ENCODE data around the gene ALDH8A1.

Gene ALDH8A1

DNA sequence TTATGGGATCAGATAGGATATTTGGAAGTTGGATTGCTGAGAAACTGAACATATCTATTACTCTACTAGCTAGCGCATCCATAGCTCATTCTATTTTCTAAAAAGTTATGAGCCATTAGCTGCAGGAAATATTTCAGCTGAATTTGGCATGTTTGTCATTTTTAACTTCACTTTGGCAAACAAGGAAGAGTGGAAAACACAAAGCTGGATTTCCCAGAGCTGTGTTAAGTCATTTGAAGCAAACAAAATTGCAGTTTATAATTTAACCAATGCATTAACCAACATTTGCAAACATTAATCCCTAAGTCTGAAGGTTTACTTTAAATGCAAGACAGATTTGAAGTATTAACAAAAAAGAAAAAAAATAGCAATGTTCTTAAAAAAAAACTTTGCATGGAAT, 1.2 kb downstream of the ALDH8A1 start:
- DNase-seq, result no peak

DNA sequence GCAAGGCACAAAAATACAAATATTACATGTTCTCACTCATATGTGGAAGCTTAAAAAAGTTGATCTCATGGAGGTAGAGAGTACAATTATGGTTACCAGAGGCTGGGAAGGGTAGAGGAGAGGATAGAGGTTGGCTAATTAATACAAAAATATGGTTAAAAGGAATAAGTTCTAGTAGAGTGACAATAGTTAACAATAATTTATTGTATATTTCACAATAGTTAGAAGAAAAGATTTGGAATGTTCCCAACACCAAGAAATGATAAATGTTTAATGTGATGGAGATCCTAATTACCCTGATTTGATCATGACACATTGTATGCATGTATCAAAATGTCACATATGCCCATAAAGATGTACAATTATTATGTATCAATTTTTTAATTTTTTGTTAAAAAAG, 1.8 kb downstream of the ALDH8A1 start:
- DNase-seq, result no peak

DNA sequence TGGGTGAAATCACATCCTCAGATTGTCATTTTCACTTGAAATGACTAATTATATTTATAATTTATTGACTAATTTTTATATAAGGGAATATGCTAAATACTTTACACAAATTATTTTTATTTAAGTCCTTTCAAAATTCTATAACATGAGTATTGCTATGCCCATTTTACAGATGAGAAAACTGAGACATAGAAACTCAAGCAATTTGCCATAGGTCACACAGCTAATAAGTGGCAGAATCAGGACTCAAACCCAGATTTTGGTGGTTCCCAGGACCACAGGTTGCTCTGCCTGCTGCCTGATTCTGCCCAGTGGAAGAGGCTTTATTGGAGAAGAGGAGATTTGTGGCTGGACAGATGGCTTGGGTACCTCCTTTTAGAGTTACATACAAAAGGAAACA, 4.9 kb downstream of the ALDH8A1 start:
- DNase-seq, result no peak

DNA sequence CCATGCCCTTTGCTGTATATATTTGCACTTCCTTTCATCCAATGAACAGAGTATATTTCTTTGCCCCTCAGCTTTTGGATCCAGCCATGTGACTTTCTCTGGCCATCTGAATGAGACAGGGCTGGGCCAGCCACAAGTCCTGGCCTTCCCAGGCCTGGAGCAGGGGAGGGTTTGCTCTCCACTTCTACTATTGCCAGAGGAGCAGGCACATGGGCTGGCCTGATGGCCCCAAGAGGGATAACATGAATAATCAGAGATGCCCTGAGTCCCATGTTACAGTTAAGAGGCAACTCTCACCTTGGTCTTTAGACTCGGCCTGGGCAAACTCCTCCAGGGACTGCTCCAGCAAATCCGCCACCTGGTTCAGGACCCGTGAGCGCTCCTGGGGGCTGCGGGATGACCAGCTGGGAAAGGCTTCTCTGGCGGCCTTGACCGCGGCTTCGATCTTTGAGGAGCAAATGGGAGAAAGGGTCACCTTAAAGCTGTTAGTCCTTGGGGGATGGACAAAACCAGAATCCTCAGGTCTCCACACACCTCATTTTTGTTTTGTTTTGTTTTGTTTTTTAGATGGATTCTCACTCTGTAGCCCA, 6.3 kb downstream of the ALDH8A1 start:
- DNase-seq, result no peak

DNA sequence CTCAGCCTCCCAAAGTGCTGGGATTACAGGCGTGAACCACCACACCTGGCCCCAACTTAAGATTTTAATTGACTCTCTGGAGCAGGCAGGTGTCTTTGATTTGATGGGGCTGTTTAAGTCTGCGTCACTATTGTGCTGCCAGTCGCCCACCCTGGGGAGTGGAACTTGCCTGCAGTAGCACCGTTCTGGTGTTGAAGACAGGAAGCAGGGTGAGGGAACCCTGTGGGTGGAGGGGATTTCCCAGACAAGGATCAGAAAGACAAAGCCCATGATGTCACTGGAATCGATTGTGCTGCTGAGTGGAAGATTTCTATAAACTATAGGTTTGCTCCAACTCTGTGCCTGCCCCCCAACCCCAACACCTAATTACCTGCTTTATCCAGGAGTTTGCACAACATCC, 11.0 kb downstream of the ALDH8A1 start:
- no peak for DNase-seq

DNA sequence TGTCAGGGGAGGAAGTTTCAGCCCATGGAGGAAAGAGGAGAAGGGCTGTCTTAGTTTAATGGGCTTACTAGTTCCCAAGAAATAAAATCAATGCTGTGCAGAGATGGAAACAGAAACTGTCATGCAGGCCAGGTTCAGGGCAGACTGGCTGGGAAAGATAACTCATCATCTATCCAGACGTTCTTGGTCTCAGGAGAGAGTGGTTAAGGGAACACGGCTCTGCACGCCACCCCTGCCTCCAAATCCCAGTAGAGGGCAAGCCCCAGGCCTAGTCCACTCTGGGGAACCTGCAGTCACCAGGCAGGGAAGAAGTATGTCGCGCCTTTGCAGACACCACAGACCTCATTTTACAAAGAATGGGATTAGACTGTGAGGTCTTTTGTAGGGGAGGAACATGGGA, 12.5 kb downstream of the ALDH8A1 start:
- DNase-seq, result no peak

DNA sequence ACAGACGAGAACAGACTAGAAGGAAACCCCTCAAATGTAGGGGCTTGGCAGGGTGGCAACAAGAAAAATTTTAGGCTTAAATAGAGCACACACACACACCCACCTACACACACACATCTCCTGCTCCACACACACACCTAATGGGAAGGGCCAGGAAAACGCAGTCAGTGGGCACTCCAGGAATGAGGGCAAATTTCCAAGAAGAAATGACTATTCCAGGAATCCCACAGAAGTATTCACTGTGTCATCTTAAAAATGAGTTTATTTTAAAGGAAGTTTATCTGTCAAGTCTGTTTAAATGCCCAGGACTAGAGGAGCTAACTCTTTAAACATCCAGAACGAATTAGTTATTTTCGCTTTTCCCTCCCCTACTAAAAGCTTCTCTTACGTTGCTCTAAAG, 13.0 kb downstream of the ALDH8A1 start:
- DNase-seq, result no peak

DNA sequence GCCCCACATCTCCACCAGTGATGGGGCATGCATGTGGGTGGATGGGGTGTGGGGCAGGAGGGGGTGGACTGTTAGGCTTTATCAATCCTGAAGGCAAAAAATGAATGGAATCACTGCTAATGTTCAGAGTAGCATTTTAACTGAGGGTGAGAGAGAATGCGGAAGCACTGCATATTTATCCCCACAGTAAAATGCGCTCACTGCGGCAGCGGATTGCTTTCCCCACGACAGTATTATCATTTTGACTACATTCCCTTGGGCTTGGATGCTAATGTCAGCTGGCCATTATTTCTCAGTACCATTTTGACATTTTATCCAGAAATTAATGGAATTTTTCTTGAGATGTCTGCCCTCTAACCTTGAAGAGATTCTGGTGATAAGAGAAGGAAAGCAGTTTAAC, 13.4 kb downstream of the ALDH8A1 start:
- no peak for DNase-seq

DNA sequence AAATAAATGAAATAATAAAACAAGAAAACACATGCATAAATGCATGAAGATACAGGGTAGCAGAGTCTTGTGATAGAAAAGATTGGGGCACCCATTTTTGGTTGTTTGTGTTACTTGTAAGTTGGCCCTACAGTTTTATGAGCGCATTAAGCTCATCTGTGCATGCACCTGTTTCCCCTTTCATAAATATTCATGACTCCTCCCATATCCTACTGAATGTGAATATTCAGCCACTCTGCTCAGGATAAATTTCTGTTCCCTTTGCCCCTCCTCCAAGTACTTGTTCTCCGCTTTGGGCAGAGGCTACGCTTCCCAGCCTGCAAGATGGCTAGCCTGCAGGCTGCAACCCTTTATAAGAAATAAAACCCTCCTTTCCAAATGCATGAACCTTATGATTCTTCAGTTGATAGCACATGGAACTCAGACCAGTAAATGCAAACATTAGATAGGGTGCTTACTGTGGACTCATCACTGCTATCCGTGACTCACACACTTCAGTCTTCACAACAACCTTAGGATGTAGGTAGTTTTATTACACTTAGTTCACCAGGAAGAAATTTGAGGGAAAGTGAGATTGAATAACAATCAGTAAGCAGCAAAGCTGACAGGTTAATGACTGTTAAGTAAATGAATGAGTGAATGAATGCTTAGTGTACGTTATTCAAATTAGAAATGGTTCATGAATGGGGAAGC, 15.0 kb downstream of the ALDH8A1 start:
- no peak for DNase-seq

DNA sequence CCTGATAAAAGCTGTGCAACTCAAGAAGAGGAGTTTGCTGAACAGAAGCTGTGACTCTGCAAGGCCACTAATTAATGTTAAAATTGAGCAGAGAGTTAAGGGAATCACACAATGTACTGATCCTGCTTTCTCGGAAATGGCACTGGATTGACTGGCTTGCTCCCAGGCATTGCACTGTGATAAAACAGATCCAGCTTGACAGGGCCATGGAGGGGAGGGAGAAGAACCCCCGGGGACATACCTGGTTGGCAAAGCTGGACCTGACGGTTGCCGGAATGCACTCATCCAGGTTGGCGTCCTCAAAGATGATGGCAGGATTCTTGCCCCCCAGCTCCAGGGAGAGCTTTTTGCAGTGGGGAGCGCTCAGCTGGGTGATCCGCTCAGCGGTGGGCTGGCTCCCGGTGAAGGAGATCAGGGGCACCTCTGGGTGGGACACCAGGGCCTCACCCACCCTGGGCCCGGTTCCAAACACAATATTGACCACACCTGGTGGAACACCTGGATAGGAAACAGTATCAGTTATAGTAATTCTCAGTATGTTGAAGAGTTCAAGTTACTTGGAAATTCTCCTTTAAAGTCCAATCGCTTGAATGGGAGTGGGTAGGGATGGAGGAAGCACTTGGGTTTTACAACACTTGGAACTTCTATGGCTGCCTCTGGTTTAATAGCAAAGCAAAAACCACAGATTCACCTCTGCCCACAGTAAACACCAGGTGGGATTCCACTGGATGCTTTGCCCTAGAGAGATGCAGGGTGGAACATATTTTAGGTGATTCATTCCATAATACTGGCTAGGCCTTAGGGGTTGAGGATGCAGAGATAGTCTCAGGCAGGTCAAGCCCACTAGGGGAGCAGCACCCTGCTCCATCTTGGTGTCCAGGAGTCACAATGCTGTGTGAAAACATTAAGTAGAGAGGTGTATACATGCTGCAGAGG, 17.1 kb downstream of the ALDH8A1 start:
- DNase-seq, result no peak

DNA sequence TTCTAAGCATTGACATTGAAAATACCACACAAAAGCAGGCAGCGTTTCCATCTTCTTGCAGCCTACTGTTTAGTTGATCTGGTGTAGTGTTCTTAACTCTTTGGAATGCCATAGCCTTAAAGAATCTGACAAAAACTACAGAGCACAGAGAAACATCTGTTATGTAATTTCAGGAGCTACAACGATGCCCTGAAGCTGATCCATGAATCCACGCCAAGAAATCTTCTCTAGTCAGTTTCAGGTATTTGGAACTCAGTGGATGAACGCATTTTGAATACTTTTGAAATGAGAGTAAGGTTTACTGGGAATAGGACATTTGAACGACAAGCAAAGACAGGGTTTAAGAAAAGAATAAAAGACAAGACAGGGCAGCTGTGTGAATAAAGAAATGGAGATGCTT, 17.8 kb downstream of the ALDH8A1 start:
- no peak for DNase-seq

DNA sequence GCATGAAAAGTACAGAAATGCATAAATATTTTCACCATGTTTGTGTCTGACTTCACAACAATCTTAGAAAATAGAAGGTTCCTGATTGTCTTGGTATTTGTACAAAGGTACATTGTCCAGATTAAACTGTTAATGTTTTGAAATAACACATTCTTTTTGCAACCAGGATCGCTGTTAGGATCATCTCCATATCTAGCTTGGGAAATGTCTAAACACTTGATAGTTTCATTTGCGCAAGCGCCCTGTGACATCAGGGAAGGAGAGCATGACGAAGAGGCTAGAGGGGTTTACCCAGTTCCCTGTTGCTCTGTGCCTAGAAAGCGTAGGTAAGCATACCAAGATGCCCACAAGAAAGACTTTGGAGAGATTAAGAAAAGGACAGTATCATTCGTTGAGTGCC, 19.4 kb downstream of the ALDH8A1 start:
- no peak for DNase-seq

DNA sequence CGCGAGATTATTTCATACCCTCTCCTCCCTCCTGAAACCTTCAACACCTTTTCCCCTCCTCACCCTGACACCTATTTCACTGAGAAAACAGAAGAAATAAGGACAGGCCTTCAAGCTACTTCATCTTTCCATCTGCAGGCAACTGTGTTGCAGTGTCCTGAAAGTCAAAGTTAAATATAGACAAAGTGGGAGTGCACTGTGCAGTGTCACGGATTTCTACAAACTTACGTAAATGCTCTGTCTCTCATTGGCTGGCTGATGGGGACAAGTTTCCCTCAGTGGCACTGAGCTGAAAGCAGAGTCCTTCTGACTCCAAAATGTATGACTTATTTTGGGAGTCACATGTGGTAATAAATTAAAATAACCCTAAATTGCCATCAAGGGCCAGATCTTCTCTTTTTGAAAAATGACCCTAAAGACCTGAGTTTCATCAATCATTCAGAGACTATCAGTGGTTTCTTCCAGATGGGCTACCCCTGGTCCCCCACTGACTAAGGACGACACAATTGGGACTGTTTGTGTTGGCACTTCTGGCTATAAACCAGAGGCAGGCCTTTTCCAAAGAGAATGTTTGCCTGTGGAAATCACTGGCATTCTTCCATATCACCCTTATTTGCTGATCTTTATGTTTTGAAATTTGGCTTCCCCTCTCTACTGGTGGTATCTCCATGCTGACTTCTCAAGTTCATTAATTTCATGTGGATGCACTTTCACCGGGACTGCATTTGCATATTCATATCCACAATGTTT, 21.6 kb downstream of the ALDH8A1 start:
- DNase-seq, result no peak

DNA sequence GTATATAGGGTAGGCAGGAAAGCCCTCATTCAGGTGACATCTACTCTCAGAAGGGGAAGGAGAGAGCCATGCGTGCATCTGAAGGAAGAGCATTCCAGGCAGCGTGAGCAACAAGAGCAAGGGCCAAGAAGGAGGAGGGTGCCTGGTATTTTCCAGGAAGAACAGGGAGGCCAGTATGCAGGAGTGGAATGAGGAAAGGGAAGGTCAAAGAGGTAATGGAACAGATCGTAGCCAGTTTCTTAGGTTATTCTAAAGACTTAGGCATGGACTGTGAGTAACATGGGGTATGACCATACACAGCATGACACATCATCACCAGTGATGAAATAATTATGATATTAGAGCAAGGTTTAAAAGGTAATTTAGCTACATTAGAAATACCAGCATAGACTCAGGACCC, 24.1 kb downstream of the ALDH8A1 start:
- DNase-seq, result no peak

DNA sequence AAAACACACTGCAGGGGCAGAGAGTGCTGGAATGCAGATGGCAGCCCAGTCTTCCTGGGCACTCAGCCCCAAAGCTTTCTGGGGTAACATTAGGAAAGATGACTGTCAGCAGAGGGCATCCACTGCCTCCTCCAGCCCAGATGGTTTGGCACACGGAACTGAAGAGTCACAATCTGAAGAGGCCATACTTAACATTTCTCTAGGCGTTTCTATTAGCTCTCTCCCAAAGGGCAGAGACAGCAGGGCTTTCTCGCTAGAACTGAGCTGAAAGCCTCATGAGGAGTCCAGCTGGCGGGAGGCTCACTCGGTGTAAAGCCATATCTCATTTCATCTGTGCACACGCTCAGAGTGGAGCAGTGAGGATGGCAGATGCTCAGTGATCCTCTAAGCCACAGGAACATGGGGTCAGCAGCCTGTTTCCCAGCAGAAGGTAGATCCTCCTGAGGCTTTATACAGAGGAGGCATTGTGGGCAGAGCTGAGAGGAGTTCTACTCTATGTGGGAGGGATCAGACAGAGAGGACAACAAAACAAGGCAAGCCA, 28.1 kb downstream of the ALDH8A1 start:
- no peak for DNase-seq

DNA sequence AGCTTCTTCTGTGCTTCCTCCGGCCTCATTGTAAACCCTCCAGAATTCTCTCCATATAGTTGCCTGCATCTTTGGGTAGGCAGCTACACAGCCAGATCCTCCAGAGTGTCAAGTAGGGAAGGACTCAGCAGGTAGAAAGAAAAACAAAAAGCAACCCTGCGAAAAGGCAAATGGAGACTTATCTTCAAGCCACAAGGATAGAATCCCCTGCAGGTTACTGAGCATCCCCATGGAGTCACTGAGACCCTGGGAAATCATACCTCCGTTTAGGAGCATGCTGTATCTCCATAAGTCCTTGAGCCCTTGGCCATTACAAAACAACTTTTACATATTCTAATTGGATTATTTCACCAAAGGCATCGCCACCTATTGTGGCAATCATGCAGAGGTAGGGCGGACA, 28.6 kb downstream of the ALDH8A1 start:
- no peak for DNase-seq

DNA sequence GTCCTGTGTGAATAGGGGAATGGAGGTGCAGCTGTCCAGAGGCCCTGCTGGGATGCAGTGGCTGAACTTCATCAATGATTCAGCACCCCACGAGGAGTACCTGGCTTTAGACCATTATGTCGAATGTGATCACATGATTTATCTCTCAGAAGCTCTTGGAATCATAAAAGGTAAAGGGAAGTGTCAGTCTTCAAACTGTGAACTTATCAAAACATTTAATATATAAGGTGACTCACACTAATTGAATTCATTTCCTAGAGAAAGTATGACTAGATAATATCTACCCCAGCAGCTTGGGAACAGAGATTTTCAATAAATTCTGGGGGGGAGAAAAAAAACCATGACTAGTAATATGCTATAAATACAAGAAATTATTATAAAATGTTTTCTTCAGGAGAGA, 29.5 kb downstream of the ALDH8A1 start:
- no peak for DNase-seq

DNA sequence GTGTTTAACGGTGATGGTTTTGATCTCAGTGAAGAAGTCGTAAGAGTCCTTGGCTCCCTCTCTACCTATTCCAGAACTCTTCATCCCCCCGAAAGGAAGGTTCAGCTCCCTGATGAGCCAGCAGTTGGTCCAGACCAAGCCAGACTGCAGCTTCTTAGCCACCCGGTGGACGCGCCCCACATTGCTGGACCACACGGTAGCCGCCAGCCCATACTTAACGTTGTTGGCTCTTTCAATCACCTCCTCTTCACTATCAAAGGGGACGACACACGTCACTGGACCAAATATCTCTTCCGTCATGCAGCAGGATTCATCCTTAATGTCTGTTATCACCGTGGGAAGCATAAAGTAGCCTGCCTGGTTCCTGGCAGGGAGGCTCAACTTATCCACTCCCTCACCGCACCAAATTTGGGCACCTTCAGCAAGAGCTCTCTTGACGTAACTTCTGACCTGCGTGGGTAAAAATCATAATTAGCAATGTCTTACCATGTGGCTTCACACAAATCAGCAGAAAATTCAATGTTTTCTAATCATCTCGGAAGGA, 31.4 kb downstream of the ALDH8A1 start:
- no peak for DNase-seq

DNA sequence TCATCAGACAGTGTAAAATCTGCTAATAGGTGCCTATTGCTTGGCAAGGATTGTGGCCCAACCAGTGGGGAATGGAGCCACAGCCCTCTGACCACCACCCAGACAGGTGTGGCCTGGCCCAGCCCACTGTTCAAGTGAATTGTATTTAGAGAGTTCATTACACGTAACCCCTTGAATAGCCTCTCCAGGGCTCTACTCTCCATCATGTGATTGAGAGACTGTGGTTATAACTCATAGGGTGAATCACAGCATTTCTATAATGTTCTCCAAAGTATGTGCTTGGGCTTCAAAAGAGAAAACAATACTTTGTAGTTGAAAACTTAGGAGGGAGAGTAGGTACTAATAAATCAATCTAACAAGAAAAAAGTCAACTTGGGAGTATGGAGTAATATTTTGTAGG, 38.4 kb downstream of the ALDH8A1 start:
- DNase-seq, result no peak

DNA sequence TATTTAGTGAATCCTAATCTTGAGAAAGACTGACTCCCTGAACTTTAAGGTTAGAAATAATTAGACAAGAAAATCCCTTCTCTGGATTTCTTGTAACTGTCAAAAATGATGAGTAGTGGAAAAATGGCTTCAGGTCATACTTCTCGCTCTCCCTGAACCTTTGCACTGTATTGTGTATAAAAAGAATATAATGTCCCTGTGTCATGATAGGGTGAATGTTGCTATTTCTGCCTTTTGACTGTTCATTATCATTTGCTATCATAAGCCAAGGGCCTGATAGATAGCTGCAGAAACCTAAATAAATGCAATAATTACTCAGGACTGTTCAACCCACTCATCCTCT, 39.3 kb downstream of the ALDH8A1 start:
- DNase-seq, result no peak

DNA sequence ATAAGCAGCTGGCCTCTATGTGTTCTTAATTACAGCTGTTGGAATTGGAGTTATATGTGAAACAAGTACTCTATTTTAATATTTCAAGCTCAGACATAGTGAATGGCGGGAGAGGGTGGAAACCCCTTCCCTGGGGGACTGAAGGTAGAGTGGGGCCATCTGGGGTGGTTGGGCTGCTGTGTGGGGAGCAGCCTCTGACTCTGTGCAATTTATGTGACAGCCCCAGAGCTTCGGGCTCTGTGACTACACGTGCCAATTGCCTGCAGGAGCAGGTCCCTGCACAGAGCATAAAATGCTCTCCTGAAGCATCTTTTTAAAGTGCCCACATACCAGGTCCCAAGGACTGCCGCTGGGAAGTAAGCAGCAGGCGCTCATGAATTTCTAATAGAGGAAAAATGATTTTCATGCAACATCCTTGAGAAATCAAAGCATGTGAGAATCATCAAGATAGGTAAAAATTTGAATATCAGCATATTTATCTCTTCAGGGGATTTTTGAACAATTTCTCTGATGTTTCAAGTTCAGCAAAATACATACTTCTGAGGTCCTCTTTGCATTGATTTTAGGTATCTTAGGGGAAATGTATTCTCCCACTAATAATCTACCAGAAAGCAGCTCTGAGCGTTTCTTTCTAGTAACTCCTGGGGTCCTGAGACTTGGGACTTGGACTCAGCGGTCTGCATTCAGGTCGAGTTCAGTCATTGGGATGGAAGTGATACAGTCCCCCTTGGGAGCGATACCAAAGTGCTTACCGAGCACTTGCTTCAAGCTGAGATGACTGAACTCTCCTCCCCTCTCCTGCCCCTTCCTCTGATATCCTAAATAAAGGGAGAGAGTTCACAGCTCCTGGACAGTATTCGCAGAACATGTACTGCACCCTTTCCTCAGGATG, 40.0 kb downstream of the ALDH8A1 start:
- DNase-seq, result no peak

All from NCI-H1694 treated with DMSO at 0.1 percent for 48 hours (cell line).